Transverse colon (tissue), 4 donors: Measurements from ENCODE around the gene PDCD1. TPM values are rescaled to one million over a fixed set of nuclear protein-coding genes. Genes with fewer than 3 reads are reported as not detected.
A peak's percentile ranks its signal among the peaks of the same experiment; 100 is the strongest.

Experiments used
- DNase-seq: peaks from one replicate; pipeline ENCODE4 v3.0.0-alpha.2; 2019
- H3K27ac ChIP-seq, 4 donors: fragments of 200-600 bp; sonication (generic); 2 replicates each; pipeline ENCODE4 v1.5.1; 2016 to 2018; ENCODE audit warnings: inconsistent platforms in 4 of 4
- H3K27me3 ChIP-seq: fragments of 200-600 bp; sonication (generic); 2 replicates; pipeline ENCODE4 v1.5.1; 2017; ENCODE audit warnings: inconsistent platforms
- H3K36me3 ChIP-seq, 4 donors: fragments of 200-600 bp; sonication (generic); 2 replicates each; pipeline ENCODE4 v1.5.1; 2017 to 2019; ENCODE audit warnings: inconsistent platforms in 4 of 4
- H3K4me1 ChIP-seq, 4 donors: fragments of 200-600 bp; sonication (generic); 2 replicates each; pipeline ENCODE4 v1.5.1; 2017 to 2020; ENCODE audit warnings: inconsistent platforms in 4 of 4
- H3K4me3 ChIP-seq, 4 donors: fragments of 200-600 bp; sonication (generic); 1 replicate in 1 of 4; 2 replicates in 3 of 4; pipeline versions ENCODE4 v1.5.1 to v1.6.1; 2017 to 2019; ENCODE audit warnings: inconsistent platforms in 4 of 4
- H3K9me3 ChIP-seq, 2 donors: fragments of 200-600 bp; sonication (generic); 2 replicates each; pipeline ENCODE4 v1.5.1; 2017 to 2019; ENCODE audit warnings: inconsistent platforms in 2 of 2
- CTCF ChIP-seq, 5 experiments: fragments of 200-600 bp in 3 of 5; fragments of 450-650 bp in 2 of 5; sonication (generic) in 3 of 5; IDR thresholded peaks; 1 replicate in 2 of 5; 2 replicates in 3 of 5; pipeline ENCODE4 v1.5.1; 2016 to 2017; ENCODE audit warnings: antibody characterized with exemption in 5 of 5, inconsistent platforms in 3 of 5, mild to moderate bottlenecking in 2 of 5, moderate library complexity in 1 of 5
- EP300 ChIP-seq: sonication (generic); formaldehyde crosslinking; IDR thresholded peaks from one replicate; pipeline ENCODE4 v1.6.1; 2017; ENCODE audit warnings: antibody characterized with exemption, low read depth
- POLR2A ChIP-seq: fragments of 450-650 bp; IDR thresholded peaks from one replicate; pipeline ENCODE4 v1.6.1; 2016; ENCODE audit warnings: antibody characterized with exemption, mild to moderate bottlenecking, moderate library complexity
- POLR2AphosphoS5 ChIP-seq, 3 donors: sonication (generic); formaldehyde crosslinking; IDR thresholded peaks; one replicate each; pipeline ENCODE4 v1.6.1; 2016; ENCODE audit warnings: antibody characterized with exemption in 3 of 3
- WGBS, 2 donors: methylation state at CpG; one replicate each; pipeline ENCODE4 v1.1.5; 2018; ENCODE audit warnings: low coverage in 1 of 2; 5-methylcytosine and 5-hydroxymethylcytosine counted together
- in situ Hi-C, 4 donors: fragments of 200-750 bp; cut with MboI; loops; one replicate each; pipeline versions ENCODE4 v1.15.0 to v1.15.1; 2017; ENCODE audit warnings: low sequenced_read_pairs in 3 of 4, low pct_ligation_motif_present in 1 of 4, low pct_unique_long_range_greater_than_20kb in 1 of 4
- intact Hi-C: fragments of 100-400 bp; cut with DNase I; formaldehyde crosslinking; loops from one replicate; pipeline ENCODE4 v1.15.1; 2023; ENCODE audit warnings: low total_unique reads
- total RNA-seq, 4 donors: library from RNA; depleted of rRNA; stranded (reverse); fragments of >200 nt; gene quantifications; one replicate each; pipeline ENCODE4 v1.1.0, GENCODE V29; 2016

The PDCD1 gene
- total RNA-seq, 4 donors from 2014 or later, result 0.55 to 0.64 TPM; not detected in 2

DNA sequence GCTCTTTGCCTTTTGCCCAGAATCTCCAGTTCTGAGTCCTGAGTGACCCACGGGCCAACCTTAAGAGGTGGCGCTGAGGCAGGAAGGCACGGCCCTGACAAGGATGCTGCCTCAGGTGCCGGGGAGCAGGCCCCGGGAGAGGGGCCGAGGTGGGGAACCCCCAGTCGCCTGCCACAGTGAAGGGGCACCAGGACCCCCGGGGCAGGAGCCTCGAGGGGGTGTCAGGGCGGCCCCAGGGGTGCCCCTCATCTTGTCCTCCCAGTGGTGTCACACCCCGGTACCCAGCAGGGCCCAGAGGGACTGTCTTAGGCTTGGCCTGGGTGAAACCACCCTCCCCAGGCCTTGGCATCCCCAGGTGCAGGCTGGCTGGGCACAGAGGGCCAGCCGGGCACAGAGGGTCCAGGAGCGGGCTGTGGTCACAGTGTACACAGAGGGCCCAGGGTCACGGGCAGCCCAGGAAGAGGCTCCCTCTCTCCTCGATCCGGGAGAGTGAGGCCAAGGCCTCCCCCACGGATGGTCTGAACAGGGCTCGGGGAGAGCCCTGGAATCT, 1.0 kb downstream of the PDCD1 start:
- DNase-seq, result no peak
- peaks cover 24% of the 10 kb centered on the region for H3K27me3 ChIP-seq
- in situ Hi-C loops, result no loop called here
- H3K27ac ChIP-seq, result no peak overlapping the region
- H3K9me3 ChIP-seq, result no peaks in the 10 kb centered on the region
- peaks cover 12 to 18% (median 15%) of the 10 kb centered on the region in 4 donors for H3K4me1 ChIP-seq
- H3K36me3 ChIP-seq, result no peaks in the 10 kb centered on the region
- intact Hi-C loops, result no loop called here
- WGBS, 2 donors, result 40 to 71% methylated on average over 2 to 17 of the region's 18 CpGs
- H3K4me3 ChIP-seq, result peak overlapping the region in 1 of 4 donors; percentile 1
- TF ChIP-seq POLR2AphosphoS5 (IDR thresholded peaks at IDR 0.05), result no peak
- no peak for TF ChIP-seq EP300
- TF ChIP-seq POLR2A, result no peak
- no peak for TF ChIP-seq CTCF (IDR thresholded peaks at IDR 0.05)

GRCh38 chr2:241857041-241857541, 1.6 kb downstream of the PDCD1 start:
- Histone ChIP-seq H3K36me3 (no peaks in the 10 kb centered on the region), H3K4me3 (peak overlapping the region in 1 of 4 donors; percentile 1), H3K27me3 (peaks cover 18% of the 10 kb centered on the region), H3K27ac (no peak overlapping the region), H3K9me3 (no peaks in the 10 kb centered on the region), H3K4me1 (peaks cover 12 to 18% (median 15%) of the 10 kb centered on the region in 4 donors)
- intact Hi-C loops (no loop called here), in situ Hi-C loops (no loop called here)
- no peak for TF ChIP-seq CTCF (IDR thresholded peaks at IDR 0.05)
- no peak for TF ChIP-seq POLR2AphosphoS5 (IDR thresholded peaks at IDR 0.05)
- no peak for TF ChIP-seq POLR2A
- no peak for TF ChIP-seq EP300
- DNase-seq, result no peak
- WGBS, 2 donors, result 64% methylated on average over 27 of the region's 28 CpGs; no CpG with 5 or more reads in 1 of the 2 donors

DNA sequence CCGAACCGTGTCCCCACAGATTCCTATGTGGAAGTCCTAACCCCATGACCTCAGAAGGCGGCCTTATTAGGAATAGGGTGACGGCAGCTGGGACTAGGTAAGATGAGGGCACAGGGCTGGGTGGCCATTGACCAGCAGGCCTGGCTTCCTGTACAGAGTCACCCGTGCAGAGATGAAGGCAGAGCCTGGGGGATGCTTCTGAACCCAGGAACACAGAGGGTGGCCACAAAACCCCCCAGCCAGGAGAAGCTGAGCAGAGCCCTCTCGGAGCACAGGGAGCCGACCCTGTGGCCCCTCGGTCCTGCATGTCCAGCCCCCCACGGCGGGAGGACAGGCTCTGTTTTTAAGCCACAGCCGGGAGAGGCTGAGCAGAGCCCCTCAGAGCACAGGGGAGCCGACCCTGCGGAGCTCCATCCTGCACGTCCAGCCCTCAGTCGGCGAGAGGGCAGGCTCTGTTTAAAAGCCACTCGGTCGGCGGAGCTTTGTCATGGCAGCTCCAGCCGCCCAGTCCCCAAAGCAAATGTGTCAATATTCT, 2.7 kb downstream of the PDCD1 start:
- no peaks in the 10 kb centered on the region for H3K9me3 ChIP-seq
- no peak for DNase-seq
- no peak overlapping the region for H3K4me3 ChIP-seq
- H3K27me3 ChIP-seq, result peaks cover 17% of the 10 kb centered on the region
- in situ Hi-C loops (no loop called here), intact Hi-C loops (no loop called here)
- no peak for TF ChIP-seq CTCF (IDR thresholded peaks at IDR 0.05)
- no peak for TF ChIP-seq POLR2AphosphoS5 (IDR thresholded peaks at IDR 0.05)
- TF ChIP-seq POLR2A, result no peak
- TF ChIP-seq EP300, result no peak
- H3K4me1 ChIP-seq, result peaks cover 12 to 18% (median 15%) of the 10 kb centered on the region in 4 donors
- no peak overlapping the region for H3K27ac ChIP-seq
- WGBS, 2 donors, result 83 to 88% methylated on average over 4 to 20 of the region's 20 CpGs
- H3K36me3 ChIP-seq, result no peaks in the 10 kb centered on the region

DNA sequence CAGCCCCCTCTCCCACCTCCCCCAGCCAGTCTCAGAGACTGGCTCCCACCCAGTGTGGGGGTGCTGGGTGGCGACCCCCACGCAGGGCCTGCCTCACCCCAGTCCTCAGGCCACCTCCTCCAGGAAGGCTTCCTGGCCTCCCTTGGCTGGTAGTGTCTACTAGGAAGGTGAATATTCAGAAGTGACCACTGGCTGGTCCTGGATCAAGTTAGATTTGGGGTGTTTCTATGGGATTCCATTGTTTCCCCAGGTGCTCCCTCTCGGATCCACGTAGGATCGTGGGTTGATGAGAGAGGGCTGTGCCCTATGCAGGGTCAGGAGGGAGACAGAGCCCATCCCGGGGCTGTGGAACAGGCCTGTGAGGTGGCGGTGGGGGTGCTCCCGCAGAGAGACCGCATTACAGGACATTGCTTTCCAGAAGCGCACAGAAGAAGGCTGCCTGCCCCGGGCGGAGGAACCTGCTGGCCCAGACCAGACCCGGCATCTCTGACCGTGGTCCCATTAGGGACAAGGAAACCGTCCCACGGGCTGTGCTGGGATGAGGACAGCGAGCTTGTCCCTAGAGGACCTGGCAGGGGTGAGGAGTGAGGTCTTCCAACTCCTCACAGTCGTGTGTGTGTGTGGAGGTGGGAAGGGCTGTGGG, 3.3 kb downstream of the PDCD1 start:
- H3K4me3 ChIP-seq, result no peak overlapping the region
- peaks cover 10 to 17% (median 14%) of the 10 kb centered on the region in 4 donors for H3K4me1 ChIP-seq
- in situ Hi-C loops (no loop called here), intact Hi-C loops (no loop called here)
- TF ChIP-seq POLR2A, result no peak
- no peak for TF ChIP-seq POLR2AphosphoS5 (IDR thresholded peaks at IDR 0.05)
- no peak for TF ChIP-seq CTCF (IDR thresholded peaks at IDR 0.05)
- no peak for TF ChIP-seq EP300
- no peak overlapping the region for H3K27ac ChIP-seq
- H3K36me3 ChIP-seq, result no peaks in the 10 kb centered on the region
- no peaks in the 10 kb centered on the region for H3K9me3 ChIP-seq
- no peak for DNase-seq
- H3K27me3 ChIP-seq, result peaks cover 17% of the 10 kb centered on the region
- 79 to 90% methylated on average over 4 to 17 of the region's 18 CpGs for WGBS, 2 donors
